Keratinocyte (primary cell): ENCODE results near the gene SYNPR.

Source experiments
- EZH2 ChIP-seq: IDR thresholded peaks from one replicate; pipeline ENCODE4 v1.6.1; 2012; ENCODE audit warnings: inconsistent platforms, mild to moderate bottlenecking, low read length, moderate library complexity
- TF ChIP-seq, protein P1 (sequence below), 3 experiments: IDR thresholded peaks in 1 of 3; conservative IDR thresholded peaks in 1 of 3; optimal IDR thresholded peaks in 1 of 3; 2 replicates in 2 of 3; 3 replicates in 1 of 3; pipeline versions ENCODE3 to v1.5.1; 2011; ENCODE audit warnings: low read length in 3 of 3, mild to moderate bottlenecking in 3 of 3, moderate library complexity in 2 of 3, control low read depth in 1 of 3, inconsistent platforms in 1 of 3; ENCODE audit not compliant: insufficient read depth in 2 of 3; ENCODE audit errors: extremely low read depth in 1 of 3

DNA sequence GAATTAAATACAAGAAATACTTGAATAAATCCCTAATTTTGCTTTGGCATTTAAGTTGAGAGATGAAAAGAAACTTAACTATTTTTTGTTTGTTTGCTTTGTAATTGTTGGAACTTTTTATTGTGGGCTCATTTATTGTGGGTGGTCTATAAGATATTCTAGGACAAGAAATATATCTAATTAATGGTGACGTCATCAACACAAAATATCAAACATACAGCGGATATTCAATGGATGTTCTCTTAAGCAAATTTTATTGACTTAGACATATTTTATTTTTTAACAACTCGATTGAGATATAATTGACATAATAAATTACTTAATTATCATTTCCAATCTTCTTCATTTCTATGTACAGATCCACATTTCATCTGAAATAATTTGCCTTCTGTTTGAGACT, 30.0 kb downstream of the SYNPR start:
- TF ChIP-seq, protein P1, sequence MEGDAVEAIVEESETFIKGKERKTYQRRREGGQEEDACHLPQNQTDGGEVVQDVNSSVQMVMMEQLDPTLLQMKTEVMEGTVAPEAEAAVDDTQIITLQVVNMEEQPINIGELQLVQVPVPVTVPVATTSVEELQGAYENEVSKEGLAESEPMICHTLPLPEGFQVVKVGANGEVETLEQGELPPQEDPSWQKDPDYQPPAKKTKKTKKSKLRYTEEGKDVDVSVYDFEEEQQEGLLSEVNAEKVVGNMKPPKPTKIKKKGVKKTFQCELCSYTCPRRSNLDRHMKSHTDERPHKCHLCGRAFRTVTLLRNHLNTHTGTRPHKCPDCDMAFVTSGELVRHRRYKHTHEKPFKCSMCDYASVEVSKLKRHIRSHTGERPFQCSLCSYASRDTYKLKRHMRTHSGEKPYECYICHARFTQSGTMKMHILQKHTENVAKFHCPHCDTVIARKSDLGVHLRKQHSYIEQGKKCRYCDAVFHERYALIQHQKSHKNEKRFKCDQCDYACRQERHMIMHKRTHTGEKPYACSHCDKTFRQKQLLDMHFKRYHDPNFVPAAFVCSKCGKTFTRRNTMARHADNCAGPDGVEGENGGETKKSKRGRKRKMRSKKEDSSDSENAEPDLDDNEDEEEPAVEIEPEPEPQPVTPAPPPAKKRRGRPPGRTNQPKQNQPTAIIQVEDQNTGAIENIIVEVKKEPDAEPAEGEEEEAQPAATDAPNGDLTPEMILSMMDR (optimal IDR thresholded peaks at IDR 0.05 in 1 of 3, IDR thresholded peaks at IDR 0.05 in 1 of 3, conservative IDR thresholded peaks at IDR 0.05 in 1 of 3; ENCODE audit: extremely low read depth in 1 of 3, insufficient read depth in 2 of 3, low read length in 3 of 3), result no peak
- TF ChIP-seq EZH2, result no peak
